IMR-90 (cell line): ENCODE measurements around the gene LARP1B. TPM values are rescaled to one million over a fixed set of nuclear protein-coding genes. Genes with fewer than 3 reads are reported as not detected.
"Not testable (repeated sequence)": the region's sequence is repeated elsewhere in the genome, so short reads cannot be mapped to it uniquely, and the experiment has no call there.

ENCODE experiments used
- ATAC-seq: fragments of 200-7000 bp; cut with Tn5 transposase; 2 replicates; pipeline ENCODE4 v1.9.1; 2020; ENCODE audit warnings: low read depth, mild to moderate bottlenecking, moderate library complexity
- BruUV-seq: library from RNA; stranded (reverse); fragments of 400-500 nt; replicated peaks from 2 replicates; lab custom pipeline; 2021; lab: Mats Ljungman, UMichigan
- CTCF ChIA-PET: fragments of 300-600 bp; formaldehyde crosslinking; extraction: SDS; loops from one replicate; lab custom pipeline; 2021; ENCODE audit warnings: antibody characterized with exemption; lab: Yijun Ruan, JAX
- POLR2A ChIA-PET: fragments of 300-600 bp; sonication (Branson Sonifier 250); formaldehyde crosslinking; loops from one replicate; lab custom pipeline; 2022; ENCODE audit warnings: antibody characterized with exemption; ENCODE audit not compliant: unreplicated experiment; lab: Charles Lee
- DNase-seq: peaks from one replicate; pipeline ENCODE4 v3.0.0; 2013
- H2AFZ ChIP-seq: replicated peaks from 2 replicates; pipeline ENCODE3; 2013; ENCODE audit warnings: low read length, mild to moderate bottlenecking; ENCODE audit not compliant: poor library complexity
- H2AK5ac ChIP-seq: 2 replicates; pipeline ENCODE4 v1.6.1; 2013; ENCODE audit warnings: low read depth, low read length, inconsistent platforms
- H2AK9ac ChIP-seq: replicated peaks from 2 replicates; pipeline ENCODE3; 2013; ENCODE audit warnings: mild to moderate bottlenecking, low read depth, low read length, moderate library complexity; ENCODE audit not compliant: poor library complexity
- H2BK120ac ChIP-seq: 2 replicates; pipeline ENCODE4 v1.6.1; 2013; ENCODE audit warnings: low read depth, low read length, inconsistent platforms
- H2BK15ac ChIP-seq: 3 replicates; pipeline ENCODE4 v1.6.1; 2013; ENCODE audit warnings: low read depth, low read length, inconsistent platforms
- H2BK20ac ChIP-seq: 2 replicates; pipeline ENCODE4 v1.6.1; 2013; ENCODE audit warnings: low read depth, mild to moderate bottlenecking, inconsistent platforms, low read length, moderate library complexity
- H2BK5ac ChIP-seq: 2 replicates; pipeline ENCODE4 v1.6.1; 2013; ENCODE audit warnings: mild to moderate bottlenecking, low read depth, low read length, inconsistent platforms; ENCODE audit not compliant: poor library complexity, severe bottlenecking
- H3K14ac ChIP-seq: replicated peaks from 2 replicates; pipeline ENCODE4 v1.6.1; 2013; ENCODE audit warnings: low read depth, low read length, inconsistent platforms
- H3K18ac ChIP-seq: 2 replicates; pipeline ENCODE4 v1.6.1; 2013; ENCODE audit warnings: low read depth, low read length, control low read depth
- H3K23ac ChIP-seq: 2 replicates; pipeline ENCODE4 v1.6.1; 2013; ENCODE audit warnings: low read depth, low read length, inconsistent platforms
- H3K27ac ChIP-seq: 2 replicates; pipeline ENCODE4 v1.5.1; 2013; ENCODE audit warnings: mild to moderate bottlenecking, control low read depth, low read length; ENCODE audit not compliant: insufficient read depth
- H3K27me3 ChIP-seq: 2 replicates; pipeline ENCODE4 v1.6.1; 2013; ENCODE audit warnings: low read length; ENCODE audit not compliant: control insufficient read depth, insufficient read depth
- H3K36me3 ChIP-seq: 2 replicates; pipeline ENCODE4 v1.6.1; 2013; ENCODE audit warnings: low read length, mixed read lengths; ENCODE audit not compliant: control insufficient read depth, insufficient read depth
- H3K4ac ChIP-seq: 2 replicates; pipeline ENCODE4 v1.6.1; 2013; ENCODE audit warnings: low read depth, low read length, inconsistent platforms
- H3K4me1 ChIP-seq: 2 replicates; pipeline ENCODE4 v1.6.1; 2013; ENCODE audit warnings: low read length, mixed read lengths; ENCODE audit not compliant: control insufficient read depth, insufficient read depth
- H3K4me2 ChIP-seq: 2 replicates; pipeline ENCODE4 v1.6.1; 2013; ENCODE audit warnings: low read depth, mild to moderate bottlenecking, control low read depth, low read length, moderate library complexity
- H3K4me3 ChIP-seq: 2 replicates; pipeline ENCODE4 v1.5.1; 2013; ENCODE audit warnings: low read depth, mild to moderate bottlenecking, control low read depth, low read length, moderate library complexity; ENCODE audit not compliant: insufficient read depth
- H3K56ac ChIP-seq: 2 replicates; pipeline ENCODE4 v1.6.1; 2013; ENCODE audit warnings: low read length, inconsistent platforms; ENCODE audit not compliant: insufficient read depth; ENCODE audit errors: extremely low read depth
- H3K79me1 ChIP-seq, 2 experiments: 2 replicates each; pipeline ENCODE4 v1.6.1; 2013; ENCODE audit warnings: low read length in 2 of 2, inconsistent platforms in 1 of 2, low read depth in 1 of 2
- H3K9ac ChIP-seq: 2 replicates; pipeline ENCODE4 v1.6.1; 2013; ENCODE audit warnings: low read depth, low read length, control low read depth
- H3K9me1 ChIP-seq: 2 replicates; pipeline ENCODE4 v1.6.1; 2013; ENCODE audit warnings: low read length, inconsistent platforms; ENCODE audit not compliant: insufficient read depth
- H3K9me3 ChIP-seq: 2 replicates; pipeline ENCODE4 v1.6.1; 2013; ENCODE audit warnings: low read length; ENCODE audit not compliant: control insufficient read depth, insufficient read depth
- H4K20me1 ChIP-seq: 2 replicates; pipeline ENCODE4 v1.6.1; 2013; ENCODE audit warnings: low read length, inconsistent platforms; ENCODE audit not compliant: insufficient read depth
- H4K5ac ChIP-seq: 2 replicates; pipeline ENCODE4 v1.6.1; 2013; ENCODE audit warnings: mild to moderate bottlenecking, low read depth, low read length, control low read depth
- H4K8ac ChIP-seq, 2 experiments: 2 replicates each; pipeline ENCODE4 v1.6.1; 2013; ENCODE audit warnings: low read depth in 2 of 2, low read length in 2 of 2, control low read depth in 1 of 2, inconsistent platforms in 1 of 2
- H4K91ac ChIP-seq: 2 replicates; pipeline ENCODE4 v1.6.1; 2013; ENCODE audit warnings: low read depth, low read length, inconsistent platforms; ENCODE audit not compliant: insufficient read depth
- WGBS, 2 experiments: methylation state at CpG; one replicate each; pipeline versions ENCODE4 v1.1.5 to v1.1.7; 2013; ENCODE audit warnings: missing lambda C conversion rate in 2 of 2; ENCODE audit not compliant: insufficient read length in 1 of 2; ENCODE audit errors: extremely low coverage in 2 of 2; 5-methylcytosine and 5-hydroxymethylcytosine counted together
- dilution Hi-C: fragments of 300-500 bp; cut with HindIII; formaldehyde crosslinking; loops from one replicate; pipeline ENCODE4 v1.14.3; 2018; ENCODE audit warnings: low sequenced_read_pairs; ENCODE audit not compliant: unreplicated experiment
- in situ Hi-C: fragments of 300-500 bp; cut with MboI; formaldehyde crosslinking; loops from 3 replicates; pipeline ENCODE4 v1.14.3; 2019; ENCODE audit warnings: low sequenced_read_pairs, inconsistent platforms, mixed read lengths
- intact Hi-C: fragments of 100-400 bp; cut with micrococcal nuclease; formaldehyde crosslinking; loops from 2 replicates; pipeline ENCODE4 v1.10.0; 2022
- polyA plus RNA-seq, 3 experiments: library from polyadenylated mRNA; depleted of rRNA; stranded (reverse); fragments of >200 nt; gene quantifications; 2 replicates each; pipeline ENCODE4 v1.2.3, GENCODE V29; 2012; ENCODE audit warnings: low replicate concordance in 1 of 3
- total RNA-seq: library from RNA; depleted of rRNA; stranded (reverse); fragments of >200 nt; gene quantifications from 2 replicates; pipeline ENCODE4 v1.2.3, GENCODE V29; 2012

Gene LARP1B
- total and polyA plus RNA-seq, 2 of the 4 experiments (the other 2 are of a cell fraction), result 8.8 to 11.1 TPM

- H2BK5ac ChIP-seq, H2AK5ac ChIP-seq, H3K4ac ChIP-seq, H2BK15ac ChIP-seq, in situ Hi-C loops, H3K9ac ChIP-seq, H4K8ac ChIP-seq, H3K27me3 ChIP-seq, H2BK120ac ChIP-seq, H3K27ac ChIP-seq, H3K9me1 ChIP-seq, H3K4me1 ChIP-seq, DNase-seq, H2AK9ac ChIP-seq, H3K18ac ChIP-seq, H3K56ac ChIP-seq, H3K14ac ChIP-seq, ATAC-seq, H3K23ac ChIP-seq, H2AFZ ChIP-seq, dilution Hi-C loops, POLR2A ChIA-PET, CTCF ChIA-PET, H2BK20ac ChIP-seq, H4K5ac ChIP-seq, H4K91ac ChIP-seq, BruUV-seq, H3K36me3 ChIP-seq, H3K4me2 ChIP-seq, H3K9me3 ChIP-seq, H3K4me3 ChIP-seq: not testable (repeated sequence)
- Histone ChIP-seq H4K20me1 (peaks cover 11% of the 10 kb centered on the region), H3K79me1 (peaks cover 21 to 41% of the 10 kb centered on the region in 2 experiments)
- intact Hi-C loops, result loop anchor here (10.0 kb wide), 1 partner anchor 218 kb away; the partner anchor contains the start of gene PGRMC2
- WGBS, 2 experiments, result 100% methylated on average over 1 of the region's 10 CpGs; no CpG with 5 or more reads in 1 of the 2 experiments
These were observed 5.3 kb downstream of the LARP1B start for GRCh38 chr4:128066453-128066820.
